HuH-7 (cell line): ENCODE data around the gene AGFG2.

Source experiments
- DNase-seq: peaks from one replicate; pipeline ENCODE4 v3.0.0; 2011; ENCODE audit warnings: low spot score

The AGFG2 gene

GRCh38 chr7:100612730-100613390 is 73.9 kb downstream of the AGFG2 start:
- DNase-seq = peak; percentile 68

- no peak for DNase-seq
Observed at GRCh38 chr7:100613412-100614175, 74.6 kb downstream of the AGFG2 start.

GRCh38 chr7:100614308-100614861 is 75.4 kb downstream of the AGFG2 start:
- no peak for DNase-seq
